Fibroblast of skin of right biceps (primary cell): ENCODE results near the gene RAB11FIP4.
A peak's percentile ranks its signal among the peaks of the same experiment; 100 is the strongest.

Experiments used
- DNase-seq: peaks from one replicate; pipeline ENCODE4 v3.0.0-alpha.2; 2013

The RAB11FIP4 gene

GRCh38 chr17:31552568-31552967 is 161.1 kb downstream of the RAB11FIP4 start:
- no peak for DNase-seq

GRCh38 chr17:31553506-31553905 is 162.0 kb downstream of the RAB11FIP4 start:
- no peak for DNase-seq

GRCh38 chr17:31554930-31555329 is 163.5 kb downstream of the RAB11FIP4 start:
- DNase-seq: no peak

- no peak for DNase-seq
These were observed 165.6 kb downstream of the RAB11FIP4 start for GRCh38 chr17:31556969-31557645.

- DNase-seq: peak; percentile 84
These were observed 167.5 kb downstream of the RAB11FIP4 start for GRCh38 chr17:31558748-31559583.

- no peak for DNase-seq
These were observed 168.4 kb downstream of the RAB11FIP4 start for GRCh38 chr17:31559584-31560501.

GRCh38 chr17:31560616-31561235 is 169.3 kb downstream of the RAB11FIP4 start:
- DNase-seq: no peak

GRCh38 chr17:31561469-31562375 is 170.2 kb downstream of the RAB11FIP4 start:
- peak; percentile 74 for DNase-seq

GRCh38 chr17:31562376-31562840 is 170.9 kb downstream of the RAB11FIP4 start:
- no peak for DNase-seq

GRCh38 chr17:31564291-31564690 is 172.8 kb downstream of the RAB11FIP4 start:
- no peak for DNase-seq

- peak; percentile 75 for DNase-seq
These were observed 173.4 kb downstream of the RAB11FIP4 start for GRCh38 chr17:31564883-31565301.

GRCh38 chr17:31565652-31566051 is 174.2 kb downstream of the RAB11FIP4 start:
- DNase-seq: no peak

- DNase-seq: no peak
These were observed 174.9 kb downstream of the RAB11FIP4 start for GRCh38 chr17:31566247-31566991.

- DNase-seq: no peak
These were observed 175.5 kb downstream of the RAB11FIP4 start for GRCh38 chr17:31566992-31567373.

- no peak for DNase-seq
These were observed 176.6 kb downstream of the RAB11FIP4 start for GRCh38 chr17:31568121-31568520.

GRCh38 chr17:31568539-31568938 is 177.1 kb downstream of the RAB11FIP4 start:
- no peak for DNase-seq

- no peak for DNase-seq
These were observed 178.8 kb downstream of the RAB11FIP4 start for GRCh38 chr17:31570231-31570630.

- peak; percentile 87 for DNase-seq
These were observed 179.7 kb downstream of the RAB11FIP4 start for GRCh38 chr17:31570951-31571892.

- DNase-seq: no peak
These were observed 180.9 kb downstream of the RAB11FIP4 start for GRCh38 chr17:31572341-31572740.
